ENCODE results near the gene RPS6KA5. TPM values are rescaled to one million over a fixed set of nuclear protein-coding genes. Genes with fewer than 3 reads are reported as not detected.
A peak's percentile ranks its signal among the peaks of the same experiment; 100 is the strongest.

Gene RPS6KA5
- total and polyA plus RNA-seq, 9 of the 15 experiments (the other 6 are each of a cell fraction or from before 2014, with no cell fraction given) = 0.88 to 7.7 (median 4.7) TPM

- DNase-seq (ENCODE audit: extremely low read depth in 1 of 4, low spot score in 3 of 4) (peak in 2 of 4 experiments; percentile 6 to 19), ATAC-seq (peak; percentile 56), FAIRE-seq (peak; percentile 23)
- BruUV-seq (replicated peaks) = no TSS peak
- Histone ChIP-seq H3K9me1 (ENCODE audit: control insufficient read depth, insufficient read depth, low read length) (no peaks in the 10 kb centered on the region), H3K27me3 (ENCODE audit: control insufficient read depth in 2 of 2, insufficient read depth in 2 of 2, low read length in 2 of 2) (no peaks in the 10 kb centered on the region), H3K4me3 (no peak overlapping the region), H2AFZ (ENCODE audit: low read depth, low read length) (no peak overlapping the region), H3K9ac (ENCODE audit: insufficient read depth in 1 of 2, low read depth in 2 of 2, low read length in 2 of 2) (no peak overlapping the region; a peak in 1 of 4 replicates), H3K4me1 (replicated peaks in 1 of 2; ENCODE audit: control insufficient read depth in 2 of 2, insufficient read depth in 2 of 2, low read length in 2 of 2) (no peaks in the 10 kb centered on the region; a peak in 2 of 5 replicates), H3K36me3 (ENCODE audit: control insufficient read depth, insufficient read depth, low read length) (no peaks in the 10 kb centered on the region), H4K20me1 (replicated peaks; ENCODE audit: control insufficient read depth, insufficient read depth, low read length) (no peaks in the 10 kb centered on the region), H3K79me2 (ENCODE audit: control insufficient read depth, insufficient read depth, low read length) (no peaks in the 10 kb centered on the region), H3K4me2 (ENCODE audit: insufficient read depth, low read length) (no peak overlapping the region), H3K27ac (ENCODE audit: extremely low read depth, low read depth, low read length) (no peak overlapping the region), H3K9me3 (replicated peaks; ENCODE audit: control insufficient read depth, insufficient read depth, low read depth, low read length) (no peaks in the 10 kb centered on the region)
- no peak for TF ChIP-seq POLR3A (IDR thresholded peaks at IDR 0.05; ENCODE audit: borderline replicate concordance, extremely low read depth, insufficient read depth, insufficient read length)
- no peak for TF ChIP-seq PTTG1 (tag; IDR thresholded peaks at IDR 0.05; ENCODE audit: low read depth)
- TF ChIP-seq TAF1 (IDR thresholded peaks at IDR 0.05; ENCODE audit: control insufficient read depth, extremely low read depth, insufficient read depth, low read length, severe bottlenecking) = no peak
- TF ChIP-seq PBX2 (CRISPR knock-in tag; IDR thresholded peaks at IDR 0.05; ENCODE audit: low read depth) = no peak
- TF ChIP-seq PBX2 (tag; conservative IDR thresholded peaks at IDR 0.05; ENCODE audit: low read depth) = peak; percentile 23; the same call in 1 of the 2 replicates
- TF ChIP-seq CTBP1 (IDR thresholded peaks at IDR 0.05; ENCODE audit: borderline replicate concordance) = 0 out of 2 replicates have a peak, but pooled peaks have one; percentile 14
- no peak for TF ChIP-seq ZNF398 (CRISPR knock-in tag; IDR thresholded peaks at IDR 0.05)
- TF ChIP-seq ELK1 (CRISPR knock-in tag; IDR thresholded peaks at IDR 0.05) = no peak
- TF ChIP-seq MEIS2 (IDR thresholded peaks at IDR 0.05; ENCODE audit: partially characterized antibody) = peak; percentile 35
- TF ChIP-seq TSC22D4 (tag; IDR thresholded peaks at IDR 0.05) = no peak
- in situ Hi-C loops (cut with MboI) = no loop called here
- 49% methylated on average over 3 of the region's 4 CpGs for WGBS (ENCODE audit: insufficient coverage, low coverage, missing lambda C conversion rate)
- intact Hi-C loops (cut with micrococcal nuclease) = no loop called here
- ChIA-PET POLR2A (no interaction called here), CTCF (ENCODE audit: low intra/inter-chr PET ratio) (no interaction called here)
Measured at GRCh38 chr14:90999299-90999698, 61.1 kb downstream of the RPS6KA5 start.
